Measurements from ENCODE around the gene SIN3A.

Gene SIN3A

GRCh38 chr15:75328493-75329314, 122.8 kb downstream of the SIN3A start:
- no peak for DNase-seq

- no peak for DNase-seq
Measured at GRCh38 chr15:75327491-75327890, 124.0 kb downstream of the SIN3A start.

- DNase-seq = no peak
Measured at GRCh38 chr15:75327005-75327404, 124.5 kb downstream of the SIN3A start.

- no peak for DNase-seq
Measured at GRCh38 chr15:75325922-75326321, 125.6 kb downstream of the SIN3A start.

- DNase-seq = no peak
Measured at GRCh38 chr15:75321711-75322110, 129.8 kb downstream of the SIN3A start.
